GM12865 (cell line): ENCODE data around the gene CCDC154.

Experiments used
- DNase-seq: peaks from one replicate; pipeline ENCODE4 v3.0.0; 2010; ENCODE audit warnings: low read depth
- H3K4me3 ChIP-seq: 2 replicates; pipeline ENCODE4 v1.5.1; 2011; ENCODE audit warnings: mild to moderate bottlenecking, low read depth, low read length, control low read depth
- TF ChIP-seq, protein P1 (sequence below): IDR thresholded peaks from 2 replicates; pipeline ENCODE4 v1.5.1; 2011; ENCODE audit warnings: low read length, control low read depth, low read depth, inconsistent platforms; ENCODE audit not compliant: insufficient read depth; ENCODE audit errors: missing control alignments

CCDC154 gene

DNA sequence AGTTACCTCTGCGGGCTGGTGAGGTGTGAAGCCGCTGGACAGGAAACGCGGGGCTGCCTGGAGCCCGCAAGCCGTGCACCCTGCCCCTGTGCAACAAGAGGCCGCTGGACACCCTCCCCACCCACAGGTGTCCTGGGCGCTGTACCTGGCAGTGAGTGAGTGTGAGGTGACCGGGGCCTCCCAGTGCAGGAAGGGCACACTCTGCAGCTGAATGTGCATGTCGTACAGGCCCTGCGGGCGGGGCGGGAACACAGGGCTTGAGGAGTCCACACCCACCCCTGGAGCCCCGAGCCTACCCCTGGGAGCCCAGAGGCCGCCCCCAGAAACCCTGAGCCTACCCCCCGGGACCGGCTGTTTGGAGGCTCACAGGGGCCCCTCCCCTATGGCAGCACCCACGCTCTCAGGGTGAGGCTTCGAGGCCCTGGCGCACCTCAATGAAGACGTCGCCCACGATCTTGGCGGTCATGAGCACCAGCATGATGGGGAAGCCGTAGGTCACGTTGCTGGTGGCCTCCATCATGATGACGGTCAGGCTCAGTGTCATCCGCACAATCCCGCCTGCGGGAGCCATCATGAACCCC is 4.3 kb upstream of the CCDC154 start:
- no peak overlapping the region for H3K4me3 ChIP-seq
- TF ChIP-seq, protein P1, sequence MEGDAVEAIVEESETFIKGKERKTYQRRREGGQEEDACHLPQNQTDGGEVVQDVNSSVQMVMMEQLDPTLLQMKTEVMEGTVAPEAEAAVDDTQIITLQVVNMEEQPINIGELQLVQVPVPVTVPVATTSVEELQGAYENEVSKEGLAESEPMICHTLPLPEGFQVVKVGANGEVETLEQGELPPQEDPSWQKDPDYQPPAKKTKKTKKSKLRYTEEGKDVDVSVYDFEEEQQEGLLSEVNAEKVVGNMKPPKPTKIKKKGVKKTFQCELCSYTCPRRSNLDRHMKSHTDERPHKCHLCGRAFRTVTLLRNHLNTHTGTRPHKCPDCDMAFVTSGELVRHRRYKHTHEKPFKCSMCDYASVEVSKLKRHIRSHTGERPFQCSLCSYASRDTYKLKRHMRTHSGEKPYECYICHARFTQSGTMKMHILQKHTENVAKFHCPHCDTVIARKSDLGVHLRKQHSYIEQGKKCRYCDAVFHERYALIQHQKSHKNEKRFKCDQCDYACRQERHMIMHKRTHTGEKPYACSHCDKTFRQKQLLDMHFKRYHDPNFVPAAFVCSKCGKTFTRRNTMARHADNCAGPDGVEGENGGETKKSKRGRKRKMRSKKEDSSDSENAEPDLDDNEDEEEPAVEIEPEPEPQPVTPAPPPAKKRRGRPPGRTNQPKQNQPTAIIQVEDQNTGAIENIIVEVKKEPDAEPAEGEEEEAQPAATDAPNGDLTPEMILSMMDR: no peak
- no peak for DNase-seq

DNA sequence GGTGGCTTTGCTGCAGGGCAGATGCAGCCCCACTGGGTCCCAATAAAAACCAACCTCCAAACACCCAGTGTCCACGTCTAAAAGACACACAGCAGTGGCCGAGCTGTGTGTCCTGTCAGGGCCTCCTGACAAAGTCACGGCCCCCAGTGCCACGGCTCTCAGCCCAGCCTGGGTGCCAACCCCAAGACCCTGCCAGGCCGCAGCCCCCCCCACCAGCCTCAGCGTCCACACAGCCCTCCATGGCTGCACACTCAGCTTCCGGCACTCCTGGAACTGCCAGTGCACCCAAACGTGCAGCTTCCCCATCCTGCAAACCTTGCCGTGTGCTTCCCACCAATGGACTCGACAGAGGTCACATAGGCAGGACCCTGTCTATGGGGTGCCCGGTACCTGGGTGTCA is 3.6 kb upstream of the CCDC154 start:
- no peak overlapping the region for H3K4me3 ChIP-seq
- no peak for DNase-seq
- TF ChIP-seq, protein P1: no peak

DNA sequence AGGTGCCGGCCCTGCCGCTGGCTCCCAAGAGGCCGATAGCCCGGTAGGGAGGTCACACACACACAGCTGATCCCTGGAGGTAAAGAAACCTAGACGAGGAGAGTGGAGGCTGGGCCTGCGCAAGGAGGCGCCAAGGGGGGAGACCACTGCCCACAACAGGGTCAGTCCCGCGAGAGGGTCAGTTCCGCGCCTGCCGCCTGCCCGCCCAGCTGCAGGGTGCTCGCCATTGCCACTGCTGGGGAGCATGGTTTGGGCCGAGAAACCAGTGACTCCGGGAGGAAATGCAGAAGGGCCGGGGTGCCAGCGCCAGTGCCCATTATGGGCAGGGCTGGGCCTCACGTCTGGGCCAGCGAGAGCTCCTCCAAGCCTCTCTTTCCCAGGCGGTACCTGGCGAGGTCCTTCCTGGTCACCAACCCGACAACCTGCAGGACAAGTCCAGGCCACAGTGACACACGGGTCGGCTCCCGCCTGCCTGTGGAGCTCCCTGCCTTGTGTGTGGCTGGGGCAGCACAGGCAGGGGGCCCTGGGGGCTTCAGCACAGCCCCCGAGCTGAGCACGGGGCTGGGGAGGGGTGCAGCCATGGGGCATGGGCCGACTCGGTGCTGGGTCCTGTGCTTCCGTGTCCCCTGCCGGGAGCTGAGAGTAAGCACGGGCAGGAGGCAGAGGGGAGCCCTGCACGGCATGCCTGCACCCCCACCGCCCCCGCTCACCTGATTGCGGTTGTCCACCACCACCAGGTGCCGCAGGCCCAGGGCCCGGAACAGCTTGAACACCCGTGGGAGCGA is 2.1 kb upstream of the CCDC154 start:
- TF ChIP-seq, protein P1: no peak
- H3K4me3 ChIP-seq: no peak overlapping the region
- no peak for DNase-seq

DNA sequence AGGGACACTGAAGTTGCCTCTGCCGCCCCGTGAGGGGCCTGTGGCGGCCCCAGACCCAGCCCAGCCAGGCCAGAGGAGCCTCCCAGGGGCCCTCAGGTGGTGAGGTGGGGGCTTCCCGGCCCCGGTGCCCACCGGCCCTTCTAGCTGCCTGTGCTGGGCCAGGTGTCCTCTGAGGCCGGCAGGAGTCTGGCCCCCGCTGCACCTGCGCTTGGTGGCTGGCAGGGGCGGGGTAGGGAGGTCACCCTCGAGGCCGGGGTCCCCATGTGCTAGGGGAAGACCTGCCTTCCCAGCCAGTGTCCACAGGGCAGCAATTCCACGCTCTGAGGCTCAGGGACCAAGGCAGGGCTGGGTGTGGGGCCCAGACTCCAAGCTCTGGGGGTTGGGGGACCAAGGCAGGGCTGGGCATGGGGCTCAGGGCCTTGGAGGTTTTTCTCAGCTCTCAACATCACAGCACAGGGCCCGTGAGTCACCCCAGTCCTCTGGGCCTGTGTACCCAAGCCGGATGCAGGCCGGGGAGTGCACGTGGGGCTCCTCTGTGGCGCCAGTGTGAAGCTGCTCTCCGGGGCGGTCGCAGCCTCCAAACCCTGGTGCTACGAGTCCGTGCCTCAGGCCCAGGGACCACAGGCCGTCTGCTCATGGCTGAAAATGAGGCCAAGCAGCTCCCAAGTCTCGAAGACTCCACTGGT is 1.3 kb upstream of the CCDC154 start:
- TF ChIP-seq, protein P1: no peak
- no peak for DNase-seq
- H3K4me3 ChIP-seq: no peak overlapping the region

DNA sequence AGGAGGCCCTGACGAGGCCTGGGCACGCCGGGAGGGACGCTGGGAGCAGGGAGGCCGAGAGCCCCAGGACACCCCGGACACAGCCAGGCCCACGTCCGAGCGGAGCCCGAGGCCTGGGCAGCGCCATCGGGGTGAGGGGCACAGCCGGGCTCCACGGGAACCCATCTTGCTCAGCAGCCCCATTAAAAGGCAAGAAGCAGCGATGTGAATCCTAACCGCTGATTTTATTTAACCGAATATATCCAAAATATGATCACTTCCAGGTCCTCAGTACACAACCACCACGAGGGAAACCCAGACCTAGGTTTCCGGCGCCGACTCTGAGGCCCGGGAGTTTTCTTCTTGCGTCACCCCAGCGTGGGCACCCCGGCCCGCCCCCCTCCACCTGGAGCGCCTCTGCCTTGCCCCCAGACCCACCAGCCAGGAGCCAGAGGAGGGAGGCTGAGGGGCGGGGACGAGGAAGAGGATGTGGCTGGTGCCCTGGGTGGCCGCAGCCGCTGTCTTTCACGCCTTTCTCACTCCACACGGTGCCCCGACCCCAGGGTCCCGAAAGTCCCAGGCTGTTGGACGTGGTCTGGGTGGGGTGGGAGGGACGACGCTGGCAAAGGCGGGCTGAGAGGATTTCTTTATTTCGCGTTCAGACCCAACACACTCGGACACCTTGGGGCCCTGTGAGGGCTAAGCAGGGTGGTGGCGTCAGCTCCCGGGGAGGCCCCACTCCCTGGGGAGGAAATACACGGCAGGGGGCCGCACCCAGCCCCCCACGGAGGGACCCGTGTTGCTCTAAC is 568 bp upstream of the CCDC154 start:
- TF ChIP-seq, protein P1: no peak
- no peak for DNase-seq
- H3K4me3 ChIP-seq: no peak overlapping the region

DNA sequence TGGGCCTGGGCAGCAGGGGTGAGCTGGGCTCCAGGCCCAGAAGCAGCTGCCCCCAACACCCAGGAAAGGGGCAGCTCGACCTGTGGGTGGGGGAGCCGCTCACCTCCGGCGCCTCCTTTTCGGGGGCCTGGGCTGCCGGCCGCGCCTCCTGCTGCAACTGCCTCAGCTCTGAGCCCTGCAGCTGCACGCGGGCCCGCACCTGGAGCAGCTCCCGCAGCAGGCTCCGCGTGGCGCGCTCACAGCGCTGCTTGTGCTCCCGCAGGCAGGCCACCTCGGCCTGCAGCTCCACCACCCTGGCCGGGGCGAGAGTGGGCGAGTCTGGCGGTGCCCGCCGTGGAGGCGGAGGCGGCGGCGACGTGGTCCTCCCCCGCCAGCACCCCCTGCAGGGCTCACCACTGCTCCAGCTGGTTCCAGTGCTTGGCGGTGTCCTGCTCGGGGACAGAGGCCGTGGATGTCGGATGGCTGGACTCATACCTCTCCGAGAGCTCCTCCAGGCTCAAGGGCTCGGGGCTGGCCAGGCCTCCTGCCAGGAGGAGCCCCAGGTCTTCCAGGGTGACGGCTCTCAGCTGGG is 868 bp downstream of the CCDC154 start:
- TF ChIP-seq, protein P1: no peak
- no peak for DNase-seq
- H3K4me3 ChIP-seq: no peak overlapping the region
